Measurements from ENCODE around the gene CTNNA2. TPM values are rescaled to one million over a fixed set of nuclear protein-coding genes. Genes with fewer than 3 reads are reported as not detected.

Gene CTNNA2
- polyA plus RNA-seq, 1 of the 3 experiments (the other 2 are of a cell fraction), result 0.30 TPM

DNA sequence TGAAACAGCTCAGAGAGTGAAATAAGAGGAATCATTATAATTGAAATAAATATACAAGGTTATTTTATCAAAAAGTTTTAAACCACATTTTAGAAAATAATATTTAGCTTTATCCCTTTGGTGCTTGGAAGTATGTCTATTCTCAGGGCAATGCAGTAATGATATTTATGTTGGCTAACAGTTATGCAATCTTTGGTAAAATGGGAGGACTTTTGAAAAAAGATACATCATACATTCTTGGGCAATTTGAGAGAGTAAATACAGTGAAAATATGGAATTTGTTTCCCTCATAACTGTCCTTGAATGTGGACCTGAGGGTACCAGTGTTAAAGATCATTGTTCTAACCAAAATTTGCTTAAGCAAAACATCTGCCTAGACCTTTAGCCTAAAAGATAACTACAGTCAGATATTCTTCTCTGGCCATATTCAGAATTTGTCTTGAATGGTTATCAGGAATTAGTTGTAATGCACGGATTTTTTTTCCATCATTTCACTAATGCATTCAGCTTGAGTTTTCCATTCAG, 654.5 kb downstream of the CTNNA2 start:
- no peak for TF ChIP-seq SIN3A (IDR thresholded peaks at IDR 0.05; ENCODE audit: borderline replicate concordance, low read depth, low read length)
- TF ChIP-seq, protein P1, sequence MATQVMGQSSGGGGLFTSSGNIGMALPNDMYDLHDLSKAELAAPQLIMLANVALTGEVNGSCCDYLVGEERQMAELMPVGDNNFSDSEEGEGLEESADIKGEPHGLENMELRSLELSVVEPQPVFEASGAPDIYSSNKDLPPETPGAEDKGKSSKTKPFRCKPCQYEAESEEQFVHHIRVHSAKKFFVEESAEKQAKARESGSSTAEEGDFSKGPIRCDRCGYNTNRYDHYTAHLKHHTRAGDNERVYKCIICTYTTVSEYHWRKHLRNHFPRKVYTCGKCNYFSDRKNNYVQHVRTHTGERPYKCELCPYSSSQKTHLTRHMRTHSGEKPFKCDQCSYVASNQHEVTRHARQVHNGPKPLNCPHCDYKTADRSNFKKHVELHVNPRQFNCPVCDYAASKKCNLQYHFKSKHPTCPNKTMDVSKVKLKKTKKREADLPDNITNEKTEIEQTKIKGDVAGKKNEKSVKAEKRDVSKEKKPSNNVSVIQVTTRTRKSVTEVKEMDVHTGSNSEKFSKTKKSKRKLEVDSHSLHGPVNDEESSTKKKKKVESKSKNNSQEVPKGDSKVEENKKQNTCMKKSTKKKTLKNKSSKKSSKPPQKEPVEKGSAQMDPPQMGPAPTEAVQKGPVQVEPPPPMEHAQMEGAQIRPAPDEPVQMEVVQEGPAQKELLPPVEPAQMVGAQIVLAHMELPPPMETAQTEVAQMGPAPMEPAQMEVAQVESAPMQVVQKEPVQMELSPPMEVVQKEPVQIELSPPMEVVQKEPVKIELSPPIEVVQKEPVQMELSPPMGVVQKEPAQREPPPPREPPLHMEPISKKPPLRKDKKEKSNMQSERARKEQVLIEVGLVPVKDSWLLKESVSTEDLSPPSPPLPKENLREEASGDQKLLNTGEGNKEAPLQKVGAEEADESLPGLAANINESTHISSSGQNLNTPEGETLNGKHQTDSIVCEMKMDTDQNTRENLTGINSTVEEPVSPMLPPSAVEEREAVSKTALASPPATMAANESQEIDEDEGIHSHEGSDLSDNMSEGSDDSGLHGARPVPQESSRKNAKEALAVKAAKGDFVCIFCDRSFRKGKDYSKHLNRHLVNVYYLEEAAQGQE (IDR thresholded peaks at IDR 0.05; ENCODE audit: low read depth, low read length), result no peak
- TF ChIP-seq JUND (IDR thresholded peaks at IDR 0.05), result no peak
- TF ChIP-seq YY1 (IDR thresholded peaks at IDR 0.05; ENCODE audit: low read depth), result no peak
- TF ChIP-seq NFIC (IDR thresholded peaks at IDR 0.05; ENCODE audit: borderline replicate concordance), result no peak
- TF ChIP-seq, protein P2, sequence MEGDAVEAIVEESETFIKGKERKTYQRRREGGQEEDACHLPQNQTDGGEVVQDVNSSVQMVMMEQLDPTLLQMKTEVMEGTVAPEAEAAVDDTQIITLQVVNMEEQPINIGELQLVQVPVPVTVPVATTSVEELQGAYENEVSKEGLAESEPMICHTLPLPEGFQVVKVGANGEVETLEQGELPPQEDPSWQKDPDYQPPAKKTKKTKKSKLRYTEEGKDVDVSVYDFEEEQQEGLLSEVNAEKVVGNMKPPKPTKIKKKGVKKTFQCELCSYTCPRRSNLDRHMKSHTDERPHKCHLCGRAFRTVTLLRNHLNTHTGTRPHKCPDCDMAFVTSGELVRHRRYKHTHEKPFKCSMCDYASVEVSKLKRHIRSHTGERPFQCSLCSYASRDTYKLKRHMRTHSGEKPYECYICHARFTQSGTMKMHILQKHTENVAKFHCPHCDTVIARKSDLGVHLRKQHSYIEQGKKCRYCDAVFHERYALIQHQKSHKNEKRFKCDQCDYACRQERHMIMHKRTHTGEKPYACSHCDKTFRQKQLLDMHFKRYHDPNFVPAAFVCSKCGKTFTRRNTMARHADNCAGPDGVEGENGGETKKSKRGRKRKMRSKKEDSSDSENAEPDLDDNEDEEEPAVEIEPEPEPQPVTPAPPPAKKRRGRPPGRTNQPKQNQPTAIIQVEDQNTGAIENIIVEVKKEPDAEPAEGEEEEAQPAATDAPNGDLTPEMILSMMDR (IDR thresholded peaks at IDR 0.05), result no peak
- no peak for TF ChIP-seq CHD2 (IDR thresholded peaks at IDR 0.05; ENCODE audit: low read length, partially characterized antibody)
- WGBS (ENCODE audit: low lambda C conversion rate), result 8% methylated on average over 1 of the region's 1 CpG

DNA sequence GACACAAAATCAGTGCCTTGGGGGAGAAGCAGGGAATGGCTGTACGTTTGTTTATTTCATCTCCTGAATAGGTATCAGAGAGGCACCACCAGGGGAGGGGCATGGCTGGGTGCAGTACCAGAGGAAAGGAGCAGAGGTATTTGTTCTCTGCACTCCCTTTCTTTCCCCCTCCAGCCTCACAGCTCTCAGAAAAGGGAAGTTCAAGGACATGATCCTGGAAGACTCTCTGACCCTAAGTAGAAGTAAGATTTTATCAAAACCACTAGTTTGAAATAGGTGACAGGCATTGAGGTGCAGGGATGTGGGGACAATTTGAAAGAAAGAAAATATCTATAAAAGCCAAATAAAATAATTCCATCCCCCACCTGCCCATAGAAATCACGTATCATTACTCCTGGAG, 655.2 kb downstream of the CTNNA2 start:
- ChIA-PET POLR2A (interaction anchor here (0.5 kb wide), 1 partner anchor 1119 kb away, joined by 3 read pairs; no protein-coding TSS in a partner anchor), CTCF (no interaction called here)
- Histone ChIP-seq H3K27ac (ENCODE audit: low read depth in 2 of 2, low read length in 1 of 2) (no peak overlapping the region), H3K4me1 (ENCODE audit: control insufficient read depth in 1 of 2, insufficient read depth in 2 of 2, low read depth in 1 of 2, low read length in 1 of 2) (no peaks in the 10 kb centered on the region; a peak in 1 of 4 replicates), H3K9me3 (no peaks in the 10 kb centered on the region), H3F3A (replicated peaks; ENCODE audit: insufficient read depth) (no peaks in the 10 kb centered on the region), H3K79me2 (ENCODE audit: insufficient read depth) (no peaks in the 10 kb centered on the region), H3K4me2 (no peak overlapping the region), H3K4me3 (ENCODE audit: low read depth in 2 of 2, low read length in 1 of 2) (no peak overlapping the region), H3K9me2 (no peaks in the 10 kb centered on the region), H3K9ac (no peak overlapping the region), H3K36me3 (replicated peaks in 1 of 2; ENCODE audit: control insufficient read depth in 1 of 2, insufficient read depth in 2 of 2, low read length in 1 of 2) (no peaks in the 10 kb centered on the region), H3K27me3 (ENCODE audit: insufficient read depth) (no peaks in the 10 kb centered on the region), H2AFZ (ENCODE audit: low read depth) (no peak overlapping the region), H4K20me1 (ENCODE audit: insufficient read depth) (no peaks in the 10 kb centered on the region)
- no peak for DNase-seq
- 7% methylated on average over 2 of the region's 2 CpGs for WGBS (ENCODE audit: low lambda C conversion rate)
- TF ChIP-seq SMC3 (IDR thresholded peaks at IDR 0.05; ENCODE audit: low read depth, low read length) (no peak), EP300 (IDR thresholded peaks at IDR 0.05; ENCODE audit: borderline replicate concordance in 1 of 2, low read depth in 1 of 2, low read length in 1 of 2) (no peak), RXRA (IDR thresholded peaks at IDR 0.05; ENCODE audit: borderline replicate concordance, low read depth) (no peak), GABPA (IDR thresholded peaks at IDR 0.05; ENCODE audit: low read depth) (no peak), GATA2 (CRISPR knock-in tag; IDR thresholded peaks at IDR 0.05) (no peak), JUND (IDR thresholded peaks at IDR 0.05) (no peak), POLR2AphosphoS5 (IDR thresholded peaks at IDR 0.05; ENCODE audit: low read depth, low read length) (no peak), SIN3A (IDR thresholded peaks at IDR 0.05; ENCODE audit: borderline replicate concordance, low read depth, low read length) (no peak), TCF12 (IDR thresholded peaks at IDR 0.05) (no peak), ELF1 (IDR thresholded peaks at IDR 0.05) (no peak), RCOR1 (IDR thresholded peaks at IDR 0.05; ENCODE audit: low read length) (no peak), RFX5 (IDR thresholded peaks at IDR 0.05; ENCODE audit: low read length) (no peak)
- TF ChIP-seq, protein P3, sequence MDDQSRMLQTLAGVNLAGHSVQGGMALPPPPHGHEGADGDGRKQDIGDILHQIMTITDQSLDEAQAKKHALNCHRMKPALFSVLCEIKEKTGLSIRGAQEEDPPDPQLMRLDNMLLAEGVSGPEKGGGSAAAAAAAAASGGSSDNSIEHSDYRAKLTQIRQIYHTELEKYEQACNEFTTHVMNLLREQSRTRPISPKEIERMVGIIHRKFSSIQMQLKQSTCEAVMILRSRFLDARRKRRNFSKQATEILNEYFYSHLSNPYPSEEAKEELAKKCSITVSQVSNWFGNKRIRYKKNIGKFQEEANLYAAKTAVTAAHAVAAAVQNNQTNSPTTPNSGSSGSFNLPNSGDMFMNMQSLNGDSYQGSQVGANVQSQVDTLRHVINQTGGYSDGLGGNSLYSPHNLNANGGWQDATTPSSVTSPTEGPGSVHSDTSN (IDR thresholded peaks at IDR 0.05), result no peak
- TF ChIP-seq, protein P4, sequence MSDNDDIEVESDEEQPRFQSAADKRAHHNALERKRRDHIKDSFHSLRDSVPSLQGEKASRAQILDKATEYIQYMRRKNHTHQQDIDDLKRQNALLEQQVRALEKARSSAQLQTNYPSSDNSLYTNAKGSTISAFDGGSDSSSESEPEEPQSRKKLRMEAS (IDR thresholded peaks at IDR 0.05; ENCODE audit: low read depth), result no peak

More for the DNA sequence above, 654.5 kb downstream of the CTNNA2 start:
- POLR2A ChIA-PET, result interaction anchor here (0.5 kb wide), 1 partner anchor 1119 kb away, joined by 3 read pairs; no protein-coding TSS in a partner anchor
- CTCF ChIA-PET, result interaction anchor here (1.7 kb wide), 1 partner anchor 11 kb away, joined by 3 read pairs; no protein-coding TSS in a partner anchor
- H3K9me3 ChIP-seq, result no peaks in the 10 kb centered on the region
- H2AFZ ChIP-seq (ENCODE audit: low read depth), result no peak overlapping the region
- H3F3A ChIP-seq (replicated peaks; ENCODE audit: insufficient read depth), result no peaks in the 10 kb centered on the region
- no peaks in the 10 kb centered on the region for H3K79me2 ChIP-seq (ENCODE audit: insufficient read depth)
- H3K9ac ChIP-seq, result no peak overlapping the region
- no peak overlapping the region for H3K27ac ChIP-seq (ENCODE audit: low read depth in 2 of 2, low read length in 1 of 2)
- H4K20me1 ChIP-seq (ENCODE audit: insufficient read depth), result no peaks in the 10 kb centered on the region
- no peaks in the 10 kb centered on the region for H3K36me3 ChIP-seq (replicated peaks in 1 of 2; ENCODE audit: control insufficient read depth in 1 of 2, insufficient read depth in 2 of 2, low read length in 1 of 2)
- H3K4me3 ChIP-seq (ENCODE audit: low read depth in 2 of 2, low read length in 1 of 2), result no peak overlapping the region
- DNase-seq, result no peak
- H3K4me1 ChIP-seq (ENCODE audit: control insufficient read depth in 1 of 2, insufficient read depth in 2 of 2, low read depth in 1 of 2, low read length in 1 of 2), result no peaks in the 10 kb centered on the region; a peak in 1 of 4 replicates
- no peaks in the 10 kb centered on the region for H3K27me3 ChIP-seq (ENCODE audit: insufficient read depth)
- no peak overlapping the region for H3K4me2 ChIP-seq
- H3K9me2 ChIP-seq, result no peaks in the 10 kb centered on the region

Measured in SK-N-SH (cell line).